Kidney epithelial cell (primary cell): ENCODE results near the gene PDGFRB. TPM values are rescaled to one million over a fixed set of nuclear protein-coding genes. Genes with fewer than 3 reads are reported as not detected.

ENCODE experiments used
- DNase-seq: peaks from one replicate; pipeline ENCODE4 v3.0.0-alpha.2; 2010; ENCODE audit warnings: low read depth
- H3K27me3 ChIP-seq: 2 replicates; pipeline ENCODE4 v1.6.0; 2011; ENCODE audit warnings: low read length; ENCODE audit not compliant: control insufficient read depth, insufficient read depth
- H3K36me3 ChIP-seq: 2 replicates; pipeline ENCODE4 v1.5.1; 2011; ENCODE audit warnings: low read length; ENCODE audit not compliant: control insufficient read depth, insufficient read depth
- H3K4me3 ChIP-seq: 2 replicates; pipeline ENCODE4 v1.5.1; 2011; ENCODE audit warnings: low read depth, mild to moderate bottlenecking, control low read depth, low read length
- total RNA-seq: library from RNA; depleted of rRNA; stranded (reverse); fragments of >200 nt; gene quantifications from 2 replicates; pipeline ENCODE4 v1.2.3, GENCODE V29; 2015
- TF ChIP-seq, protein P1 (sequence below): IDR thresholded peaks from 2 replicates; pipeline ENCODE4 v1.5.1; 2011; ENCODE audit warnings: mild to moderate bottlenecking, moderate library complexity, low read length, control low read depth, inconsistent platforms; ENCODE audit not compliant: insufficient read depth, poor library complexity, severe bottlenecking

PDGFRB gene
- total RNA-seq, 1 donor from 2014 or later = 18.3 TPM

DNA sequence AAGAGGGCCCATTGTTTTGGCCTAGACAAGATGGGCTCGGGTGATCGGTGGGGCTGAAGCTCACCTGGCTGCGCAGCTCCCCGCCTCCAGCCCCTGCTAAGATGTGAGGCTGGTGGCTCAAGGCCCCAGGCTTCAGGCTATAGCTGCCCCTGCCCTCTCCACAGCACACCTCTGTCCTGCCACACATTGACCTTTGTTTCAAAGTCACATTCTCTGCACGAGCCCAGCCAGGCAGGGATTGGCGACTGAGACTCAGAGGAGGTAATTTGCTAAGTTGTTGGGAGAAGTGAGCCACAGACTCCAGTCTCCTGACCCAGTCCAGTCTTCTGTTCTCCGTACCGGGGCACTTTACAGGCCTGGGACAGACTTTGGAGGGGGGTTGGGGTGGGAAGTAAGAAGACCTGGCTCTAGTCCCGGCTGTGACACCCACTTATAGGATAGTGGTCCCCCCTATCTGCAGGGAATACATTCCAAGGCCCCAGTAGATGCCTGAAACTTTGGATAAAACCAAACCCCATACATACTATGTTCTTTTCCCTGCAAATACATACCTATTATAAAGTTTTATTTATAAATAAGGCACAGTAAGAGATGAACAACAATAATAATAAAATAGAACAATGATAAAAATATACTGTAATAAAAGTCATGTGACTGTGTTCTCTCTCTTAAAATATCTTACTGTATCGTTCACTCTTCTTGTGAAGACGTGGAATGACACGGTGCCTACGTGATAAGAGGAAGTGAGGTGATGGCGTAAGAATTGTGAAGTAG, 13.3 kb downstream of the PDGFRB start:
- no peak for DNase-seq
- no peaks in the 10 kb centered on the region for H3K27me3 ChIP-seq
- no peaks in the 10 kb centered on the region for H3K36me3 ChIP-seq
- no peak overlapping the region for H3K4me3 ChIP-seq
- TF ChIP-seq, protein P1, sequence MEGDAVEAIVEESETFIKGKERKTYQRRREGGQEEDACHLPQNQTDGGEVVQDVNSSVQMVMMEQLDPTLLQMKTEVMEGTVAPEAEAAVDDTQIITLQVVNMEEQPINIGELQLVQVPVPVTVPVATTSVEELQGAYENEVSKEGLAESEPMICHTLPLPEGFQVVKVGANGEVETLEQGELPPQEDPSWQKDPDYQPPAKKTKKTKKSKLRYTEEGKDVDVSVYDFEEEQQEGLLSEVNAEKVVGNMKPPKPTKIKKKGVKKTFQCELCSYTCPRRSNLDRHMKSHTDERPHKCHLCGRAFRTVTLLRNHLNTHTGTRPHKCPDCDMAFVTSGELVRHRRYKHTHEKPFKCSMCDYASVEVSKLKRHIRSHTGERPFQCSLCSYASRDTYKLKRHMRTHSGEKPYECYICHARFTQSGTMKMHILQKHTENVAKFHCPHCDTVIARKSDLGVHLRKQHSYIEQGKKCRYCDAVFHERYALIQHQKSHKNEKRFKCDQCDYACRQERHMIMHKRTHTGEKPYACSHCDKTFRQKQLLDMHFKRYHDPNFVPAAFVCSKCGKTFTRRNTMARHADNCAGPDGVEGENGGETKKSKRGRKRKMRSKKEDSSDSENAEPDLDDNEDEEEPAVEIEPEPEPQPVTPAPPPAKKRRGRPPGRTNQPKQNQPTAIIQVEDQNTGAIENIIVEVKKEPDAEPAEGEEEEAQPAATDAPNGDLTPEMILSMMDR = no peak

- Histone ChIP-seq H3K4me3 (no peak overlapping the region), H3K27me3 (no peaks in the 10 kb centered on the region), H3K36me3 (no peaks in the 10 kb centered on the region)
- TF ChIP-seq, protein P1 = no peak
- no peak for DNase-seq
These were observed 14.0 kb downstream of the PDGFRB start for GRCh38 chr5:150141544-150142184.

- TF ChIP-seq, protein P1 = no peak
- H3K27me3 ChIP-seq = no peaks in the 10 kb centered on the region
- DNase-seq = no peak
- H3K36me3 ChIP-seq = no peaks in the 10 kb centered on the region
- no peak overlapping the region for H3K4me3 ChIP-seq
These were observed 14.8 kb downstream of the PDGFRB start for GRCh38 chr5:150140830-150141229.

DNA sequence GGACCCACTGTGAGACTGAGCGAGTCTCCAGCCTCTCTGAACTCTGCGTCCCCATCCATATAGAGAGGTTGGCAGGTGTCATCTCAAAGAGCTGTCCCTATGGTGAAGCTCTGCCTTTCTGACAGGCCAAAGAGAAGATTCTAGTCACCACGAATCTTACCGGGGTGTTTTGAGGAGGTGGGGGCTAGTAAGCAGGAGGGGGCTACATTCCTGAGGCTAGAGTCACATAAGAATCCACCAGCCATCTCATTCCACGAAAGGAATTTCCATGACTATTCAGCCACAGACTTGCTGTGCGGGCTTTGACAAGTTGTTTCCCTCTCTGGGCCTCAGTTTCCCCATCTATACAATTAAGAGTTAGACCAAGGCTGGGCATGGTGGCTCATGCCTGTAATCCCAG, 16.3 kb downstream of the PDGFRB start:
- DNase-seq = peak; percentile 65
- H3K36me3 ChIP-seq = no peaks in the 10 kb centered on the region
- TF ChIP-seq, protein P1 = no peak
- H3K4me3 ChIP-seq = no peak overlapping the region
- H3K27me3 ChIP-seq = no peaks in the 10 kb centered on the region

GRCh38 chr5:150138551-150139265, 16.9 kb downstream of the PDGFRB start:
- TF ChIP-seq, protein P1 = no peak
- H3K4me3 ChIP-seq = no peak overlapping the region
- peak; percentile 53 for DNase-seq

More at GRCh38 chr5:150138551-150139265, 16.9 kb downstream of the PDGFRB start:
- no peaks in the 10 kb centered on the region for H3K27me3 ChIP-seq
- no peaks in the 10 kb centered on the region for H3K36me3 ChIP-seq
